GM21528 (cell line): ENCODE data around the gene C7.

Experiments
- ATAC-seq: cut with Tn5 transposase; IDR thresholded peaks from one replicate; pipeline ENCODE4 v1.9.1; 2021; ENCODE audit warnings: mild to moderate bottlenecking, moderate library complexity; ENCODE audit not compliant: unreplicated experiment, low FRiP score

The C7 gene

DNA sequence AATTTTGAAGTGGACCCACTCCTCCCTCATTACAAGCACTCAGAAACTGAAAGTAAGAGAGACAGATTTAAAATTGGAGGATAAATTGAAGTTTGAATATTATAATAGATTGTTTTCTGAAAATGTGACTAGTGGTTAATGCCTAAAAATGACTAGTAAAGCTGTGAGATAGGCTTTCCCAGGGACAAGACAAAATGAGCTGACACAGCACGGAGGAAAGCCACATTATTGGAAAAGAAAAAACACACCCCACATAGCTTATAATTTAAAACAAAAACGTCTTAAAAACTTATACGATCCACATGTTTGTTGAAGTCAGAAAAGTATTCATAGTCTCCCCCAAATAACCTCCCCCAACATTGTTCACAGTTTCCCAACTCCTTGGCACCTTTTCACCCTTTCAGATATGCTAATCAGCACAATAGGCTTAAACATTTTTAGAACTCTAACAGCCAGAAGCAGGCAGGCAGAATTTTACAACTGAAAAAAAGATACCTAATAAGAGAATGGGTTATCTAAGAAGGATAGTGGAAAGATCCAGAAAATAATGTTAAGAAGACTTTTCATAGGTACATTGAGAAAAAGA lies 6.1 kb downstream of the C7 start:
- ATAC-seq = no peak

DNA sequence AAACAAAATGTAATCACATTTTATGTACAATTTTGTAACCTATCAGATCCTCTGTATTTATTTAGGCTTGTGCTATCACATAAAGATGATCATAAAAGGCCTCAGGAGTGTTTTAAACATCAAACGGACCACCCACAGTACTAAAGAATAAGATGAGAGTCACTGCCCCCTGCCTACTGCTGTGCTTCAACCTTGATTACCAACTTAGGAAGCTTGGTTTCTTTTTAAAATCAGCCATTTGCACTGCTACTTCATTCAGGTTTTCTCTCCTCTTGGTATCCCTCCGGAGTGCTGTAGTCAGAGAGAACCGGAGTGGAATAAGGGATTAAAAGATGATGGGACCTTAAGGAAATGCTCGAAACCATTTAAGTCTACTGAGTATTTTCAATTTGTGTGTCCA lies 6.9 kb downstream of the C7 start:
- no peak for ATAC-seq

DNA sequence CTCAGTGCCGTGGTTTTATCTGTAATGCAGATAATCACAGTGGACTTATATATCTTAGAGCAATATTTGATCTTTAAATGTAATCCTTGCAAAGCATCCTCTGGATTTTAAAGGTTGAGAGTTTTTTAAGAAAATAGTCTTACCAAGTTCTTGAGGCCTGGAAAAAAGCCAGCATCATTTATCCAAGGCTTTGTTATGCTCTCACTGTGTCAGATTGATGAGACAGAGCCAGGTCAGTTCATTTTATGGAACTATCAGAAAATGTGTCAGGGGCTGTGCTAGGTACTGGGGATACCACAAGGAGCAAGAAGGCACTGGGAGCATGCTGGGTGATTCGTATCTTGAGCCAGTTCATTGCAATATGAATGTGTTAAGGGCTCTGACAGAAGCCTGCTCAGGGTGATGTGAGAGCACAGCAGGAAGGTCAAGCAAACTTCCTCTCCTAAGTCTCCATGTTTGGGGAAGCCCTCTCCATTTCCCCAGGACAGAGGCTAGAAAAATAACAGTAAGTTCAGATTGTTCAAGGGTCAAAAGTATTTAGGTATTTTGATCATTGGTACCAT lies 19.7 kb downstream of the C7 start:
- no peak for ATAC-seq

DNA sequence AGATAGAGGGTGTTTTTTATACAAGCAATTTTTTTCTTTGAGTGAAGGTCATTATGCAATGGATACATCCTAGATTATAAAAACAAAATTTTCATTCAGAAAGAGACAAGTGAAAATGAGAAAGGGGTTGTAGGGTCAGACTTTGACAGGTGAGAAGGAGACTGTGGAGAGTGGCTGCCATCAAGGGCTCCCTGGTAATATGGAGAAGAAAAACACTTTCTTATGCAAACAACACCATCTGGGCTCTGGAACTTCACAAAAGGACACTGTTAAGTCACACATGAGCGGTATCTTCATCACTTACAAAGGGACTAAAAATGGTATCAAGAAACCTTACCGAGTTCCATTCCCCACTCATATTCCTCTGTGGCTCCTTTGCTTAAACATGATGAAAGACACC lies 23.5 kb downstream of the C7 start:
- no peak for ATAC-seq

DNA sequence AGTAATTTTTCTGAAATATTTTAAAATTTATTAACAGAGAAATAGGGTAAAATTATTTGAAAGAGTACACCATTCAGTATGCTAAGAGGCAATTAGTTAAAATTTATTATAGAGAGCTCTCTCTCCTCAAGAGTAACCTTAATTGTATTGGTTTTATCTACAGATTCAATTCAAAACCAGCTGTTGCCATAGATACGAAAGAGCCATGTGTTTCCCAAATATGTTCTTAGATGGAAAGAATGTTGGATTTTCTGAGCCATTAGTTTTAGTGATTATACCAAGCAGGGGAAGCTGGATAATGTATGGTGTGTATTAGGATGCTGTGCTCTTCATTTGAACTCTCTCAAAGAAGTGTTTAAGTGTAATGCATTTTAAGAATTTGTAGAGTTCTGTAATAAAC lies 27.8 kb downstream of the C7 start:
- no peak for ATAC-seq

DNA sequence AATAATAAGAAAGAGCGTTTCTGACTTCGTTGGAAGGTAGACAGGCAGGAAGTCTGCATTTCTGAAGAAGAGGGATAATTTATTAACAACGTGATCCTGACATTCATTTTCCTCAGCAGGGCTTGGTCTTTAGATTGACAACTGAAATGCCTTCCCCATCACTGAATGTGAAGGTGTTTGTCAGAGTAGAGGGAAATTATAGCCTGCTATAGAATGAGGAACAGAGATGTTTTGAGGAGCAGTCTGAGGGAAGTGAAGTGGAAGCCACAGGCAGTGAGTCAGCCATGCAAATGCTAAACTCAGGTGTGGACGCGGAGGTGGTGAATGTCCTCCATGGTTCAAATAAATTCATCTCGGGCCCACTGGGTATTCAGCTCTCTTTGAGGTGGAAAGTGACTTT lies 30.5 kb downstream of the C7 start:
- ATAC-seq = no peak

DNA sequence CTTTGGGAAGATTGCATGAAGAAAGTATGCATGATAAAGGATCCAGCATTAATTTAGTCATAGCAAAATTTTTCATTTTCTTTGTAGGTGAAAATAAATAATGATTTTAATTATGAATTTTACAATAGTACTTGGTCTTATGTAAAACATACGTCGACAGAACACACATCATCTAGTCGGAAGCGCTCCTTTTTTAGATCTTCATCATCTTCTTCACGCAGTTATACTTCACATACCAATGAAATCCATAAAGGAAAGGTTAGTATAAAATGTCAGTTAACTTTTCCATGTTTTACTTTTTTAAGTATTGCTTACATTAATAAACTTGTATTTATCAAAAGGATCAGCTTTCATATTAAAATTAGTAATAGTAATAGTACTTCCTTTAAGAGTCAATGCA lies 35.8 kb downstream of the C7 start:
- ATAC-seq = no peak

DNA sequence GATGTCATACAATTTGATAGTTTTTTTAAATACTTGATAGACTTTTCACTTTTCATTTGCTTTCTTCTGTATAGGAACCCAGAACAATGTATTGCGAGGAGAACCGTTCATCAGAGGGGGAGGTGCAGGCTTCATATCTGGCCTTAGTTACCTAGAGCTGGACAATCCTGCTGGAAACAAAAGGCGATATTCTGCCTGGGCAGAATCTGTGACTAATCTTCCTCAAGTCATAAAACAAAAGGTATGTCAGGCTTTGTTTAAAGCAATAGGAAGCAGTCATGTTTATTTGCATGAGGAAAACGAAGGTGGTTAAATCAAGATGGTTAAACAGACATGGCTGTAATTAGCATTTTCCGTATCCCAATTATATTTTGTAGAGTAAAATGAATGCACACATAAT lies 46.0 kb downstream of the C7 start:
- no peak for ATAC-seq

DNA sequence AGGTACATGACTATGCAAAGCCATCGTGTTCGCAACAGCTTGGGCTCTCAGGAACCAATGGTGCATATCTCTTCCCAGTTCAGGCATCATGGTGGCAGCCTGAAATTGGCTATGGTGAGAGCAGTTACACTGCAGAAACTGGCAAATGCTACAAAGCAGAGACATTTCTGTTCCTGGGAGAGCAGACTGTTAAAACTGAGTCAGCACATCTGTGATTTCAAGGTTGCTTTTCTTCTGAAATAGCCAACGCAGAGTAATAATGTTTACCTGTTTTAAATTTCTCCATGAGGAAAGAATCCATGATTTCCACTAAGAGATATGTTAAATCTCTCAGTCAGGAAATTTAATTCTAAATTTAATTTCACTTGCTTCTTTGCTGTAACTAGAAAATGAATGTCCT lies 47.8 kb downstream of the C7 start:
- no peak for ATAC-seq

DNA sequence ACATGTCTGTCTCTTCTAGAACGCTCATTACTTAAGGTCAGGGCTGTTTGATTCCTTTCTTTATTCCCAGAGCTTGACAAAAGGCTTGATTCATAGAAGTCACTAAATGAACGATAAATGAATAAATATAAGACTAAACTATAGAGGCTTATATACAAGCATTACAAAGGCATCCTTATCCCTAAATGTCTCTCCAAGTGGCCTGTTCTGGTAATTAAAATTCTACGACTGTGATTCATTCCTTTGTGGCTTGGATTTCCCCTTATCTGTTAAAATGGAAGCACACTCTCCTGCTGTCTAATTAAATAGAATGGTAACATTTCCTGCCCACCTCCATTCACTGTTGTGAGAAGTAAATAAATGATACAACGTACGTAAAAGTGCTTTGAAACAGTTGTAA lies 49.5 kb downstream of the C7 start:
- ATAC-seq = no peak

DNA sequence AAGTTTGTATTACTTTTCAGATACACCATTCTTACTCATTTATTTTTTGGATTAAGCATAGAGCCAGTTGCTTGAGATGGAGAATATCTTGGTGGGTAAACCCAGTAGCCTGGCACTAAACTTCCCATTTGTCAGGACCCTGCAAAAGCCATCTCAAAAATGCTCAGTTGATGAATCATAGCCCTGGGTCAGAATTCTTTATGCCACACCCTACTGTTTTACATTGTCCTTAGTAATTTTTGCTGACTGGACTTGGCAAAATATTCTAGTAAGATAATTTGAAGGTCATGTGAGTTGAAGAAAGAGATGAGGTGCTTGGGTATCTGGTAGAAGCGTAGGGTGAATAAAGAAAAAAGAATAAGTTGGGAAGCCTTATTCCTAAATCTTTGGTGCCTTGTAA lies 50.7 kb downstream of the C7 start:
- no peak for ATAC-seq

DNA sequence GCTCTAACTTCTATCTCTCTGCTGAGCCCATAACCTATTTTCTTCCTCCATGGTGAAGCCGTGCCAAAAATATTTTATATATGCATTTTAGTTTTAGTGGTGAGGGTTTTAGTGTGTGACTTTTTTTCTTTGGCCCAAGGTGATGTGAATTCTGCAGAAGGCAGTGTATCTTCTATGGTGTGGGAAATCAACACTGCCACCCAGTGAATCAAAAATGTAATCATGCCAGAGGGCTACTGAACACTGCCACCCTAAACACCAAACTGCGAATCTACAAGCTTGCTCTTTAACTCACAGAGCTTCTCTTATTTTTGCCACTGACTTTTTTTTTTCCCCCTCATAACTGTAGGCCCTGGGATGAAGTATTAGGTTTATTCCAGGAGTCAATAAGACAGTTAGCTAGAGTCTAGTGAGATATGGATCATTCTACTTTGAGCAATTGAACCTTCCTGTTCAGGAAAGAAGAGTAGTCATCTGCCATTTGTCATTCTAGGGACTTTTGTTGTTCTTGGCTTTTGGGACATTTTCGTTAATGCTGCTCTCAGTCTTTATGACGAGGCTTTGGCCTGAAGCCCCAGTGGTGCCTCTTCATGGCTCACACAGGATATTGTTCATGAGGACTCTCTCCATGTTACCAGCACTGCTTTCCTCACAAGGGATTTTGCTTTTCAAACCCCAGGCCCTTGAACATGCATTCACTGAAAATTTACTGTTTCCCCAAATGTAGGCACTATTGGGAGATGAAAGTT lies 53.1 kb downstream of the C7 start:
- no peak for ATAC-seq

DNA sequence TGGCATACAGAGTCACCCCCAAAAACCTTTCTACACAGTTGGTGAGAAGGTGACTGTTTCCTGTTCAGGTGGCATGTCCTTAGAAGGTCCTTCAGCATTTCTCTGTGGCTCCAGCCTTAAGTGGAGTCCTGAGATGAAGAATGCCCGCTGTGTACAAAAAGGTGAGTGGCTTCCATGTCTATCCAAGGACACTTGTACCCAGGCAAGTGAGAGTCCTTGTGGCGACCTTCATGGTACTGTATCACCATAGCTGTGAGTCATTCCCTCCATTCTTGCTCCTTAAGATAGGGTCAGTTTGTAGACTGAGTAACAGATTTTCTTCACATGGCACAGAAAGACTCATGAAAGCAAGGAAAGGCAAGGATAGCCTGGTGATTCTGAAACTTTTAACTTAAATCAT lies 63.1 kb downstream of the C7 start:
- ATAC-seq = no peak

DNA sequence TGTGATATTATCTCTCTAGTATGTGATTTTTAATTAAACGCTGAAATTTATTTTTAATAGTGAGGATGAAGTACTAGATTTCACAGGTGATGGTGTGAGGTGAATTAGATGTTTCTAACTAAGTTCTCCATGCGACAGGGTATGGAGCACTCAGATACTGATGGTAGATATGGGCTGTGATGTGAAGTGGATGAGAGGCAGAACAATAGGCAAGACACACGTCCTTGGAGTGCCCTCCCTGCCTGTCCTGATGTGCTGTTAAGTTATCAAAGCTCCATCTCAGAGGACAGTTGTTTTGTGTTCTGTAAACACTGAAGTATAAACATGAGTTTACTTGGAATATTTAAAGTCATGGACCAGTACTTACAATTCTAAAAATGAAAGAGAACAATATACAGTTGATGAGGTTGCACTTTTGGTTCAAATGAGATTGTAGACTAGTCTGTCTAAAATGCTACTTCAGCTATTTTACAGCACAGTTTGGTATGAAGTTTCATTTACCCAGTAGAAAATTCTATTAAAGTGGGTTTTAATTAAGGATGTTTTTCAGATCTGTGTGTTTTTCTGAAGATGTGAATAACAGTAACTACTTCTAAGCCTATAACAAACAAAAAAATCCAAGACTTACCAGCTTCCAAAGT lies 64.2 kb downstream of the C7 start:
- ATAC-seq = no peak

DNA sequence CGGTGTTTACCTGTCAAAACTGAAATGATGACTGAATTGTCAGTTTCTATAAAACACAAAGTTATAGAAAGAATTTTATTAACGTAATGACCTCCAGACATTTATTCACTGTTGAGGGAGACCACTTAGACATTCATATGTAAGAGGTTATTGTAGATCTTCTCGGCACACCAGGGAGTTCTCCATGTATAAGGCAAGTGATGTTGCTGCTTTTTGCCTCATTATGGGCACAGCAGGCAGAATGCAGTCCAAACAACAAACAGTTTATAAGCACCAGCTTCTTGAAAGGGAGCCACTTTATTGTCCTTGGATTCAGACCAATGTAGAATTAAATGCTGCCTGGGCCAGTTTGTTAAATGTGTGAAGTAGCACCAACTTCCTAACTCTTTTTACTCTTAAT lies 66.7 kb downstream of the C7 start:
- no peak for ATAC-seq

DNA sequence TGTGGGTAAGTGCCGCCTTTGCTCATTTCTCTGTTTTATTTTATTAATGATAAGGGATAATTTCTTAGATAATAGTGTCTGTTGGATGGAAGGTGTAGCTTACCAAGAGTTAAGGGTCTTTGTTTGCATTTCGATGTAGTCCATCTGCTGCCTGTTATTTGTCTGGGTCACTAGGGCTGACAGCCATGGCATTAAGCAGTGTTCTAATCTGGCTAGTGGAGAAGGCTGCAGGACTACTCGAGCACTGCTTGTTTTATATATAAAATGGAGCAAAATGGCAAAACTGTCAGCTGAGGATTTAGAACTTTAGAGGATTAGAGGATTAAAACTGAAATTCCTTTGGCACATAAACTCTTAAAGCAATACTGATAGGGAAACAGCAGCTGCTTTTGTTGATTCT lies 67.5 kb downstream of the C7 start:
- ATAC-seq = no peak

DNA sequence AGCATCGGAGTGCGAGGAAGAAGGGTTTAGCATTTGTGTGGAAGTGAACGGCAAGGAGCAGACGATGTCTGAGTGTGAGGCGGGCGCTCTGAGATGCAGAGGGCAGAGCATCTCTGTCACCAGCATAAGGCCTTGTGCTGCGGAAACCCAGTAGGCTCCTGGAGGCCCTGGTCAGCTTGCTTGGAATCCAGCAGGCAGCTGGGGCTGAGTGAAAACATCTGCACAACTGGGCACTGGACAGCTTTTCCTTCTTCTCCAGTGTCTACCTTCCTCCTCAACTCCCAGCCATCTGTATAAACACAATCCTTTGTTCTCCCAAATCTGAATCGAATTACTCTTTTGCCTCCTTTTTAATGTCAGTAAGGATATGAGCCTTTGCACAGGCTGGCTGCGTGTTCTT lies 72.1 kb downstream of the C7 start:
- ATAC-seq = no peak

DNA sequence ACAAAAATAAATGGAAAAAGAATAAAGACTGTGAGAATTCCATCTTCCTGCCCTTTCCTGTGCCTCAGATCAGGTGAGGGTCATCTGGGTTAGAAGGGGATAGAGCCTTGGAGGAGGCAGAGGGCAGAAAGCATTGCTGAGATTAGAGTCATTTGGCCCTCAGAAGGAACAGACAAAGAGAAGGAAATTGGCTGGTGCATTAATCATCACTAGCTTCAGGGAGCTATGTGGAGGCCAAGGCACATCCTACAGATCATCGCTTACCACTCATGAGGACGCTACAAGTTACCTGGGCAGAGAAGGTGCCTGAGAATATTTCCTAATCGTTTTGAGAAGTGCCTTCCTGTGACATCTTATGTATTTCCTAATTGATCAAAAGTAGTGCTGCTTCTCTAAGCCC lies 74.5 kb downstream of the C7 start:
- no peak for ATAC-seq

DNA sequence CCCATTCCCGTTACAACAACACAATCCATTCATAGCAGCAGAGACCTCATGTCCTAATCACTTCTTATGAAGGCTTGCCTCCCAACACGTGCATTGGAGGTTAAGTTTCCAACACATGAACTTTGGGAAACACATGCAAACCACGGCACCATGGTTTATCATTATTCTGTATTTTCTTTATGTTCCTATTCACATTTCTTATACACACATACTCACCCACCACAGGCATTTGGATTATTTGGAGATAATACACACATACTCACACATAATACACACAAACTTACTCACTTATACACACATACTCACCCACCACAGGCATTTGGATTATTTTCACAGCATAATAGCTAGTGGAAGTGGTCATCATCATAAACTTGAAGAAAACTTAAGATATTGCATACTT lies 75.6 kb downstream of the C7 start:
- ATAC-seq = no peak

DNA sequence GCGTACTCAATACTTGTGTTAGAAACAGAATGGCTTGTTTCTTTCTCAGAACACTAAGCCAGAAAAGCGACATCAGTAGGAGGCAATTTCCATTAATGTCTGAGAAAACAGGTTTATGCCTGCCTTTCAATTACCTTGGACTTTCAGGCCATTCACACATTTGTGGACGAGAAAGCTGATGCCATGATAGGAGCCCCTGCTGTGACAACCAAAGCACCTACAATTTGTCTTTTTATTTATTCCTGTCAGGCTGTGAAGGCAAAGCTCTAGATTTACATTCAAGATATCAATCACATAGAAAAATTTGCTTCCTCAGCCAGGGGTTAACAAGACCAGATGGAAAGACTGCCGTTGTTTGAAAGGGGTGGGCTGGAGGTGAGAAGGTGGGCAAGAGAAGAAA lies 76.2 kb downstream of the C7 start:
- ATAC-seq = no peak

DNA sequence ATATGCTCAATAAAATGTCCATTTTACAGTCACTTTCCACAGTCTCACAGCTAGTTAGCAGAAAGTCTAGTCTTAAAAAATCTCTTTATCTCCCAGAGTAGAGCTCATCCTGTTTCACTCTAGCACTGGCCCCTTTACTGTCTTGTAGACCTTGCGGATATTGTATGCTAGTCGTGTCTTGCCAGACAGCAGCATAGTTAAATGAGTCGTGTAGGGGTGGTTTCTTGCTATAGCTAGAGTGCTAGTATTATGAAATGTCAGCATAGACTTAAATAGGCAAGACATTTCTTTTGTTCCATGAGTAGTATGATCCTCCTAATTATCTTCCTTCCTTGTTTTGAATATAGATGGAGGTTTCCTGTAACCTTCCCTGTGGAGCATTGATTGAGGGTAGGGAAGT lies 77.4 kb downstream of the C7 start:
- ATAC-seq = no peak

DNA sequence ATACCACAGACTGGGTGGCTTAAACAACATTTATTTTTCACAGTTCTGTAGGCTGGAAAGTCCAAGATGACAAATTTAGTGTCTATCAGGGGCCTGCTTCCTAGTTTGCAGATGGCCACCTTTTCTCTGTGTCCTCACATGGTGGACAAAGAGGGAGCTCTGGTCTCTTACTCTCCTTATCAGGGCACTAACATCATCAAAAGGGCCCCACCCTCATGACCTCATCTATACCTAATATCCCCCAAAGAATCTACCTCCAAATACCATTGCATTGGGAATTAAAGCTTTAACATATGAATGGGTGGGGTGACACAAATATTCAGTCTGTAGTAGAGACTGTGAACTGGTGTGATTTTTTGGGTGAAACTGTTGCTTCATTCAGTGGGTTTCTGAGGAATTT lies 78.1 kb downstream of the C7 start:
- no peak for ATAC-seq
